GM23248 (cell line): ENCODE results near the gene ANO10.

ENCODE experiments used
- EZH2 ChIP-seq: fragments of 200-600 bp; sonication (generic); IDR thresholded peaks from 2 replicates; pipeline ENCODE4 v1.6.1; 2018; ENCODE audit warnings: antibody characterized with exemption, mild to moderate bottlenecking; ENCODE audit not compliant: insufficient read depth, poor library complexity, severe bottlenecking
- EZH2phosphoT487 ChIP-seq: fragments of 200-600 bp; sonication (generic); IDR thresholded peaks from 2 replicates; pipeline ENCODE4 v1.6.1; 2018; ENCODE audit warnings: antibody characterized with exemption, moderate library complexity, mild to moderate bottlenecking, low read depth; ENCODE audit not compliant: insufficient read depth

- TF ChIP-seq EZH2 (no peak), EZH2phosphoT487 (no peak)
These were observed 211.2 kb downstream of the ANO10 start for GRCh38 chr3:43410592-43410991.
